Ascending aorta (tissue), 2 donors: ENCODE data around the gene RPL7A. TPM values are rescaled to one million over a fixed set of nuclear protein-coding genes. Genes with fewer than 3 reads are reported as not detected.

Experiments
- DNase-seq, 2 donors: peaks; one replicate each; pipeline ENCODE4 v3.0.0-alpha.2; 2019; ENCODE audit warnings: low spot score in 2 of 2
- H3K27ac ChIP-seq, 2 donors: fragments of 200-600 bp; sonication (generic); one replicate each; pipeline ENCODE4 v1.5.1; 2016 to 2017; ENCODE audit warnings: mild to moderate bottlenecking in 1 of 2
- H3K27me3 ChIP-seq: fragments of 200-600 bp; sonication (generic); one replicate; pipeline ENCODE4 v1.5.1; 2017
- H3K36me3 ChIP-seq, 2 donors: fragments of 200-600 bp; sonication (generic); one replicate each; pipeline ENCODE4 v1.5.1; 2016
- H3K4me1 ChIP-seq, 2 donors: fragments of 200-600 bp; sonication (generic); one replicate each; pipeline ENCODE4 v1.5.1; 2016 to 2017; ENCODE audit warnings: mild to moderate bottlenecking in 1 of 2
- H3K4me3 ChIP-seq, 2 donors: fragments of 200-600 bp; sonication (generic); one replicate each; pipeline ENCODE4 v1.5.1; 2016 to 2017; ENCODE audit warnings: mild to moderate bottlenecking in 1 of 2
- H3K9me3 ChIP-seq, 2 donors: fragments of 200-600 bp; sonication (generic); one replicate each; pipeline ENCODE4 v1.5.1; 2016
- intact Hi-C: fragments of 100-400 bp; cut with DNase I; formaldehyde crosslinking; loops from one replicate; pipeline ENCODE4 v1.15.1; 2023
- total RNA-seq: library from RNA; depleted of rRNA; stranded (reverse); fragments of >200 nt; gene quantifications from one replicate; pipeline ENCODE4 v1.1.0, GENCODE V29; 2016
- TF ChIP-seq, protein P1 (sequence below), 3 experiments: fragments of 200-600 bp in 2 of 3; fragments of 450-650 bp in 1 of 3; sonication (generic) in 2 of 3; IDR thresholded peaks; one replicate each; pipeline ENCODE4 v1.5.1; 2016 to 2019; ENCODE audit warnings: antibody characterized with exemption in 3 of 3, mild to moderate bottlenecking in 1 of 3, moderate library complexity in 1 of 3

RPL7A gene
- total RNA-seq, 1 donor from 2014 or later, result 1,203 TPM

DNA sequence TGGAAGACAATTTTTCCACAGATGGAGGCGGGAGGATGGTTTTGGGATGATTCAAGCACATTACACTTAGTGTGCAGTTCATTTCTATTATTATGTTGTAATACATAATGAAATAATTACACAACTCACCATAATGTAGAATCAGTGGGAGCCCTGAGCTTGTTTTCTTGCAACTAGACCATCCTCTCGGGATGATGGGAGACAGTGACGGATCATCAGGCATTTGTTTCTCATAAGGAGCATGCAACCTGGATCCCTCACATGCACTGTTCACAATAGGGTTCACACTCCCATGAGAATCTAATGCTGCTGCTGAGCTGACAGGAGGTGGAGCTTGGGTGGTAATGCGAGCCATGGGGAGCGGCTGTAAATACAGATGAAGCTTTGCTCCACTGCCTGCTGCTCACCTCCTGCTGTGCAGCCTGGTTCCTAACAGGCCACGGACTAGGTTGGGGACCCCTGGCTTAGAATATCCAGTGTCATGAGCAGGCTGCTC lies 29.8 kb downstream of the RPL7A start:
- intact Hi-C loops, result loop anchor here (2.0 to 10.0 kb wide), 2 partner anchors 21 to 647 kb away; partner anchors contain the start of genes BRD3OS, SURF1 and SURF2
- DNase-seq, result no peak
- H3K4me1 ChIP-seq, result peaks cover 7 to 14% of the 10 kb centered on the region in 2 donors
- H3K9me3 ChIP-seq, result no peaks in the 10 kb centered on the region
- H3K27ac ChIP-seq, result no peak overlapping the region
- no peak overlapping the region for H3K4me3 ChIP-seq
- peaks cover 4 to 9% of the 10 kb centered on the region in 2 donors for H3K36me3 ChIP-seq
- H3K27me3 ChIP-seq, result no peaks in the 10 kb centered on the region
- TF ChIP-seq, protein P1, sequence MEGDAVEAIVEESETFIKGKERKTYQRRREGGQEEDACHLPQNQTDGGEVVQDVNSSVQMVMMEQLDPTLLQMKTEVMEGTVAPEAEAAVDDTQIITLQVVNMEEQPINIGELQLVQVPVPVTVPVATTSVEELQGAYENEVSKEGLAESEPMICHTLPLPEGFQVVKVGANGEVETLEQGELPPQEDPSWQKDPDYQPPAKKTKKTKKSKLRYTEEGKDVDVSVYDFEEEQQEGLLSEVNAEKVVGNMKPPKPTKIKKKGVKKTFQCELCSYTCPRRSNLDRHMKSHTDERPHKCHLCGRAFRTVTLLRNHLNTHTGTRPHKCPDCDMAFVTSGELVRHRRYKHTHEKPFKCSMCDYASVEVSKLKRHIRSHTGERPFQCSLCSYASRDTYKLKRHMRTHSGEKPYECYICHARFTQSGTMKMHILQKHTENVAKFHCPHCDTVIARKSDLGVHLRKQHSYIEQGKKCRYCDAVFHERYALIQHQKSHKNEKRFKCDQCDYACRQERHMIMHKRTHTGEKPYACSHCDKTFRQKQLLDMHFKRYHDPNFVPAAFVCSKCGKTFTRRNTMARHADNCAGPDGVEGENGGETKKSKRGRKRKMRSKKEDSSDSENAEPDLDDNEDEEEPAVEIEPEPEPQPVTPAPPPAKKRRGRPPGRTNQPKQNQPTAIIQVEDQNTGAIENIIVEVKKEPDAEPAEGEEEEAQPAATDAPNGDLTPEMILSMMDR (IDR thresholded peaks at IDR 0.05), result no peak

DNA sequence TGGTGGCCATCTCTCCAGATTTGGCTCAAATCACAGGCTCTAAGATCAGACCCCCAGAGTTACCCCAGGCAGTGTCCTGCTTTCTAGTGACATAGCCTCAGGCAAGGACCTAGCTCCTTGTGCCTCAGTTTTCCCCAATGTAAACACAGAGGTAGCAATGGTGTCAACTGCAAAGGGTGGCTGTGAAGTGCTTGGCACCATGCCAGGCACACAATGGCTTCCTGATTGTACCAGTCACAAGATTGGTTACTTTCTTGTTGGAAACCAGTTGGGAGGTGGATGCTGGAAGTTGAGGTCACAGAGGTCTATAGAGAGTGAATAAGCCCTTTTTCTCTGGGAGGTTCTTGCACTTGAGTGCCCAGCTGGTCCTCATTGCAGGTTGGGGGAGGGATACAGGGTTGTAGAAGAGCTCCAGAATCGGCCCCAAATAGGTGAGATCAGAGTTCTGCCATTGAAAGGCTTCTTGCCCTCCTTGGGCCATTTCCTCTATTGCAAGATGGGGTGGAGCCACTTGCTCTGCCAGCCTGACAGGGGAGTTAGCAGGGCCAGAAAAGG lies 30.5 kb downstream of the RPL7A start:
- H3K4me1 ChIP-seq, result peaks cover 7% of the 10 kb centered on the region in 2 donors
- peaks cover under 1 to 4% of the 10 kb centered on the region in 2 donors for H3K36me3 ChIP-seq
- intact Hi-C loops, result loop anchor here (10.0 kb wide), 1 partner anchor 646 kb away; the partner anchor contains the start of gene BRD3OS
- DNase-seq, result no peak
- TF ChIP-seq, protein P1 (IDR thresholded peaks at IDR 0.05), result no peak
- H3K27me3 ChIP-seq, result no peaks in the 10 kb centered on the region
- no peaks in the 10 kb centered on the region for H3K9me3 ChIP-seq
- no peak overlapping the region for H3K27ac ChIP-seq
- H3K4me3 ChIP-seq, result no peak overlapping the region

DNA sequence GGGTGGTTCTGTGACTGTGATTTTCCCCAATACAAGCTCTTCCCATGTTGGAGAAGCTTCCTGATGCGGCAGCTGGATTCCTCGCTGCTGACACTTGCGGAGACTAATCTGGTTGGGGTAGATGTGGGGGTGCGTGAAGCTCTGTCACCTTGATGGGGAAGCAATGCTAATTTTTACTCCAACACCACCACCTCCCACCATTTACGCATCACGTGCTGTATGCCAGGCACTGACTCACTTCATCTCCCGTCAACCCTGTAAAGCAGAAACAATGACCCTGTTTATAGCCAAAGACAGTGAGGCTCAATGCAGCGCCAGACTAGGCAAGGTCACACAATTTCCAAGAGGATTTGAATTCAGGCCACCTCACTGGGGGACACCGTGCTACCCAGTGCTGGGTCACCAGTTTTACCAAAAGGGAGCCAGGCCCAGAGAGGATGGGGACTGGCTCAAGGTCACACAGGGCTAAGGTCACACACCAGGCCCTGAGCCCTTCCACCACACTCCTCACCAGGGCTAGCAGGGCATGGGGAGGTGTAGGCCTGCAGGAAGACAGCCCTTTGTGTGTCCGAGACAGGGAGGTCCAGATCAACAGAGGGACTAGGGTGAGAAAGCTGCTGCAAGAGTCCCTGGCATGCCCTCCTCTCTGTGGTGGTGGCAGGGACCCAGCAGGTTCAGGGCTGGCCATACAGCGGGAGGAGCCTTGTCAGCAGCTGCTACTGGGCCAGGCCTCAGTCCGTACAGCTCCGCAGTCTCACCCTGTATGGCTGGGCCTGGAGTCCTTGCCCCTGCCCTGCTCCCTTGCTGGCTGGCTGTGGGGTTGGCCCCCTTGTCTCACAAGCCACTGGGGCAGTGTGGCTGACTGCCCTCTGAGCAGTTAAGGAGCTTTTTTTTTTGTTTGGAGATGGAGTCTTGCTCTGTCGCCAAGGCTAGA lies 31.4 kb downstream of the RPL7A start:
- DNase-seq, result no peak
- TF ChIP-seq, protein P1 (IDR thresholded peaks at IDR 0.05), result no peak
- peaks cover 0 to 4% of the 10 kb centered on the region in 2 donors for H3K36me3 ChIP-seq
- H3K27me3 ChIP-seq, result no peaks in the 10 kb centered on the region
- H3K9me3 ChIP-seq, result no peaks in the 10 kb centered on the region
- no peak overlapping the region for H3K4me3 ChIP-seq
- intact Hi-C loops, result loop anchor here (10.0 kb wide), 1 partner anchor 645 kb away; the partner anchor contains the start of gene BRD3OS
- peaks cover 4 to 5% of the 10 kb centered on the region in 2 donors for H3K4me1 ChIP-seq
- no peak overlapping the region for H3K27ac ChIP-seq

DNA sequence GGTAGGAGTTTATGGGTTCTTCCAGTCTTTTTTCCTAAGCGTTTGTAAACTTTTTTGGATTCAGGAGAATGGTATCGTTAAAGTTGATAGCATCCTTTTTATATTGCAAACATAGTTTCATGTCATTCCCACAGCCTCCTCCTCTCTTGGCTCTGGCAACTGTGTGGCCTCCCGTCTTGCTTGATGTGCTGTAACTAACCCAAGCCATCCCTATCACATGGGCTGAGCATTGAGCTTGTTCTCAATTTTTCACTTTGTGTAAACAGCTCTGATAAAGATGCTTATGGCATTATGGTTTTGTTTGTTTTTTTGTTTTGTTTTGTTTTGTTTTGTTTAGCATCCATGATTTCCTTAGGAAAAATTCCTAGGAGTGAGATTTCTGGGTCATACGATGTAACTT lies 32.7 kb downstream of the RPL7A start:
- H3K4me1 ChIP-seq, result peaks cover 0 to 5% of the 10 kb centered on the region in 2 donors
- intact Hi-C loops, result no loop called here
- H3K36me3 ChIP-seq, result peaks cover 0 to under 1% of the 10 kb centered on the region in 2 donors
- H3K27ac ChIP-seq, result no peak overlapping the region
- H3K27me3 ChIP-seq, result no peaks in the 10 kb centered on the region
- no peak for DNase-seq
- H3K4me3 ChIP-seq, result no peak overlapping the region
- no peaks in the 10 kb centered on the region for H3K9me3 ChIP-seq
- TF ChIP-seq, protein P1 (IDR thresholded peaks at IDR 0.05), result no peak

DNA sequence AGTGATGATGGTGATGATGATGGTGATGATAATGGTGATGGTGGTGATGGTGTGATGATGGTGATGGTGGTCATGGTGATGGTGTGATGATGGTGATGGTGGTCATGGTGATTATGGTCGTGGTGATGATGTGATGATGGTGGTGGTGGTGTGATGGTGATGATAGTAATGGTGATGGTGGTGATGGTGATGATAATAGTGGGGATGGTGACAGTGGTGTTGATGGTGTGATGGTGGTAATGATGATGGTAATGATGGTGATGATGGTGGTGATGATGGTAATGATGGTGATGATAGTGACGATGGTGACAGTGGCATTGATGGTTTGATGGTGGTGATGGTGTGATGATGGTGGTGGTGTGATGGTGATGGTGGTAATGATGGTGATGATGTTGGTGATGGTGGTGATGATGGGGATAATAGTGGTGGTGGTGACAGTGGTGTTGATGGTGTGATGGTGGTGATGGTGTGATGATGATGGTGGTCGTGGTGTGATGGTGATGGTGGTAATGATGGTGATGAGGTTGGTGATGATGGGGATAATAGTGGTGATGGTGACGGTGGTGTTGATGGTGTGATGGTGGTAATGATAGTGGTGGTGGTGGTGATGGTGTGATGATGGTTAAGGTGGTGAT lies 34.6 kb downstream of the RPL7A start:
- H3K4me3 ChIP-seq, result no peak overlapping the region
- TF ChIP-seq, protein P1 (IDR thresholded peaks at IDR 0.05), result no peak
- H3K9me3 ChIP-seq, result no peaks in the 10 kb centered on the region
- no peaks in the 10 kb centered on the region for H3K4me1 ChIP-seq
- no peaks in the 10 kb centered on the region for H3K36me3 ChIP-seq
- H3K27me3 ChIP-seq, result no peaks in the 10 kb centered on the region
- intact Hi-C loops, result no loop called here
- H3K27ac ChIP-seq, result no peak overlapping the region
- no peak for DNase-seq
